Neural progenitor cell (in vitro differentiated cells): ENCODE measurements around the gene ZNF627. TPM values are rescaled to one million over a fixed set of nuclear protein-coding genes. Genes with fewer than 3 reads are reported as not detected.

Experiments
- DNase-seq: peaks from one replicate; pipeline ENCODE4 v3.0.0-alpha.2; 2016; ENCODE audit warnings: low spot score
- H2AFZ ChIP-seq: fragments of 200-600 bp; sonication (generic); replicated peaks from 2 replicates; pipeline ENCODE4 v1.6.1; 2016; ENCODE audit warnings: antibody characterized with exemption
- H3F3A ChIP-seq: fragments of 200-600 bp; sonication (generic); 2 replicates; pipeline ENCODE4 v1.6.1; 2016; ENCODE audit warnings: antibody characterized with exemption, low read depth
- H3K27ac ChIP-seq: fragments of 200-600 bp; sonication (generic); 2 replicates; pipeline ENCODE4 v1.5.1; 2016; ENCODE audit warnings: mild to moderate bottlenecking
- H3K27me3 ChIP-seq: fragments of 200-600 bp; sonication (generic); 2 replicates; pipeline ENCODE4 v1.6.1; 2016; ENCODE audit warnings: mild to moderate bottlenecking, moderate library complexity
- H3K36me3 ChIP-seq: fragments of 200-600 bp; sonication (generic); 2 replicates; pipeline ENCODE4 v1.5.1; 2016
- H3K4me1 ChIP-seq: fragments of 200-600 bp; sonication (generic); 2 replicates; pipeline ENCODE4 v1.6.1; 2016; ENCODE audit warnings: mixed run types
- H3K4me2 ChIP-seq: fragments of 200-600 bp; sonication (generic); 2 replicates; pipeline ENCODE4 v1.6.1; 2016
- H3K4me3 ChIP-seq: fragments of 200-600 bp; sonication (generic); 2 replicates; pipeline ENCODE4 v1.5.1; 2016
- H3K79me2 ChIP-seq: fragments of 200-600 bp; sonication (generic); 2 replicates; pipeline ENCODE4 v1.6.1; 2016; ENCODE audit warnings: low read depth
- H3K9ac ChIP-seq: fragments of 200-600 bp; sonication (generic); 2 replicates; pipeline ENCODE4 v1.6.1; 2016
- H3K9me3 ChIP-seq: fragments of 200-600 bp; sonication (generic); 2 replicates; pipeline ENCODE4 v1.5.1; 2016; ENCODE audit warnings: low read depth
- H4K20me1 ChIP-seq: fragments of 200-600 bp; sonication (generic); 2 replicates; pipeline ENCODE4 v1.6.1; 2016; ENCODE audit warnings: low read depth
- H3K27ac Mint-ChIP-seq: 3 replicates; pipeline ENCODE4 v1.8.0; 2021; ENCODE audit warnings: mixed read lengths
- H3K27me3 Mint-ChIP-seq: 2 replicates; pipeline ENCODE4 v1.8.0; 2022; ENCODE audit warnings: low read depth, mild to moderate bottlenecking, inconsistent platforms, moderate library complexity, mixed read lengths; ENCODE audit not compliant: insufficient read depth
- H3K36me3 Mint-ChIP-seq: 3 replicates; pipeline ENCODE4 v1.8.0; 2021; ENCODE audit warnings: mixed read lengths
- H3K4me1 Mint-ChIP-seq: 3 replicates; pipeline ENCODE4 v1.8.0; 2021; ENCODE audit warnings: mixed read lengths
- H3K4me3 Mint-ChIP-seq: 3 replicates; pipeline ENCODE4 v1.8.0; 2021; ENCODE audit warnings: mild to moderate bottlenecking, moderate library complexity, mixed read lengths
- H3K9me3 Mint-ChIP-seq: 3 replicates; pipeline ENCODE4 v1.8.0; 2020; ENCODE audit warnings: mixed read lengths
- CTCF ChIP-seq: fragments of 200-600 bp; sonication (generic); IDR thresholded peaks from 2 replicates; pipeline ENCODE4 v1.5.1; 2017; ENCODE audit warnings: antibody characterized with exemption, mild to moderate bottlenecking
- EZH2 ChIP-seq: fragments of 200-600 bp; sonication (generic); IDR thresholded peaks from 2 replicates; pipeline ENCODE4 v1.6.1; 2017; ENCODE audit warnings: antibody characterized with exemption, mild to moderate bottlenecking, moderate library complexity
- EZH2phosphoT487 ChIP-seq: fragments of 200-600 bp; sonication (generic); IDR thresholded peaks from 2 replicates; pipeline ENCODE4 v1.6.1; 2017; ENCODE audit warnings: antibody characterized with exemption
- total RNA-seq: library from RNA; depleted of rRNA; stranded (reverse); fragments of >200 nt; gene quantifications from 2 replicates; pipeline ENCODE4 v1.2.3, GENCODE V29; 2015; ENCODE audit warnings: low replicate concordance

ZNF627 gene
- total RNA-seq, 1 donor from 2014 or later = 38.5 TPM

- Histone ChIP-seq H3K9ac (no peak overlapping the region), H3K4me2 (no peak overlapping the region), H3K4me3 (no peak overlapping the region), H3F3A (no peaks in the 10 kb centered on the region), H3K27me3 (peaks cover 18% of the 10 kb centered on the region), H3K27ac (no peak overlapping the region), H4K20me1 (no peaks in the 10 kb centered on the region), H2AFZ (no peak overlapping the region), H3K4me1 (no peaks in the 10 kb centered on the region), H3K36me3 (no peaks in the 10 kb centered on the region), H3K79me2 (no peaks in the 10 kb centered on the region), H3K9me3 (no peaks in the 10 kb centered on the region)
- peaks cover 6% of the 10 kb centered on the region for H3K4me1 Mint-ChIP-seq
- peaks cover 8% of the 10 kb centered on the region for H3K27me3 Mint-ChIP-seq
- no peaks in the 10 kb centered on the region for H3K9me3 Mint-ChIP-seq
- H3K27ac Mint-ChIP-seq = no peak overlapping the region
- no peak for DNase-seq
- no peaks in the 10 kb centered on the region for H3K36me3 Mint-ChIP-seq
- TF ChIP-seq CTCF (no peak), EZH2phosphoT487 (no peak), EZH2 (no peak)
- H3K4me3 Mint-ChIP-seq = no peak overlapping the region
These were observed 22.6 kb upstream of the ZNF627 start for GRCh38 chr19:11574689-11575088.

- no peaks in the 10 kb centered on the region for H4K20me1 ChIP-seq
- H3K9ac ChIP-seq = no peak overlapping the region
- H3K36me3 ChIP-seq = no peaks in the 10 kb centered on the region
- Mint-ChIP-seq H3K27me3 (peaks cover 6% of the 10 kb centered on the region), H3K4me1 (peaks cover 6% of the 10 kb centered on the region), H3K36me3 (no peaks in the 10 kb centered on the region), H3K9me3 (no peaks in the 10 kb centered on the region), H3K27ac (no peak overlapping the region), H3K4me3 (no peak overlapping the region)
- no peaks in the 10 kb centered on the region for H3K79me2 ChIP-seq
- no peak overlapping the region for H3K27ac ChIP-seq
- H3K4me1 ChIP-seq = no peaks in the 10 kb centered on the region
- DNase-seq = no peak
- no peaks in the 10 kb centered on the region for H3F3A ChIP-seq
- no peaks in the 10 kb centered on the region for H3K9me3 ChIP-seq
- no peak for TF ChIP-seq EZH2
- no peak for TF ChIP-seq CTCF
- TF ChIP-seq EZH2phosphoT487 = no peak
- no peak overlapping the region for H3K4me2 ChIP-seq
- no peak overlapping the region for H3K4me3 ChIP-seq
- no peak overlapping the region for H2AFZ ChIP-seq
- peaks cover 18% of the 10 kb centered on the region for H3K27me3 ChIP-seq
These were observed 21.1 kb upstream of the ZNF627 start for GRCh38 chr19:11576227-11576626.

- Histone ChIP-seq H3K9me3 (no peaks in the 10 kb centered on the region), H4K20me1 (no peaks in the 10 kb centered on the region), H2AFZ (peak within 1 kb of the TSS; percentile 85), H3K27ac (no peak within 1 kb of the TSS), H3K4me2 (peak within 1 kb of the TSS; percentile 55), H3K27me3 (peaks cover 18% of the 10 kb centered on the region), H3K36me3 (no peaks in the 10 kb centered on the region), H3F3A (no peaks in the 10 kb centered on the region), H3K4me1 (no peaks in the 10 kb centered on the region), H3K9ac (no peak within 1 kb of the TSS), H3K79me2 (no peaks in the 10 kb centered on the region), H3K4me3 (peak within 1 kb of the TSS; percentile 32)
- H3K4me3 Mint-ChIP-seq = no peak within 1 kb of the TSS
- peaks cover 6% of the 10 kb centered on the region for H3K27me3 Mint-ChIP-seq
- peaks cover 6% of the 10 kb centered on the region for H3K4me1 Mint-ChIP-seq
- no peak within 1 kb of the TSS for H3K27ac Mint-ChIP-seq
- no peak for DNase-seq
- H3K9me3 Mint-ChIP-seq = no peaks in the 10 kb centered on the region
- no peaks in the 10 kb centered on the region for H3K36me3 Mint-ChIP-seq
- TF ChIP-seq EZH2 (no peak), EZH2phosphoT487 (no peak), CTCF (no peak)
These were observed 19.6 kb upstream of the ZNF627 start, which contains the start of gene ACP5 for GRCh38 chr19:11577451-11578257. ACP5 (minus strand) TSS chr19:11577645; CDS start chr19:11577317, 328 bp downstream.
